NCI-H1930 (cell line): ENCODE results near the gene SASH1.

ENCODE experiments used
- DNase-seq, 2 experiments: peaks; one replicate each; lab custom pipeline; 2025; lab: John Stamatoyannopoulos, UW

The SASH1 gene

DNA sequence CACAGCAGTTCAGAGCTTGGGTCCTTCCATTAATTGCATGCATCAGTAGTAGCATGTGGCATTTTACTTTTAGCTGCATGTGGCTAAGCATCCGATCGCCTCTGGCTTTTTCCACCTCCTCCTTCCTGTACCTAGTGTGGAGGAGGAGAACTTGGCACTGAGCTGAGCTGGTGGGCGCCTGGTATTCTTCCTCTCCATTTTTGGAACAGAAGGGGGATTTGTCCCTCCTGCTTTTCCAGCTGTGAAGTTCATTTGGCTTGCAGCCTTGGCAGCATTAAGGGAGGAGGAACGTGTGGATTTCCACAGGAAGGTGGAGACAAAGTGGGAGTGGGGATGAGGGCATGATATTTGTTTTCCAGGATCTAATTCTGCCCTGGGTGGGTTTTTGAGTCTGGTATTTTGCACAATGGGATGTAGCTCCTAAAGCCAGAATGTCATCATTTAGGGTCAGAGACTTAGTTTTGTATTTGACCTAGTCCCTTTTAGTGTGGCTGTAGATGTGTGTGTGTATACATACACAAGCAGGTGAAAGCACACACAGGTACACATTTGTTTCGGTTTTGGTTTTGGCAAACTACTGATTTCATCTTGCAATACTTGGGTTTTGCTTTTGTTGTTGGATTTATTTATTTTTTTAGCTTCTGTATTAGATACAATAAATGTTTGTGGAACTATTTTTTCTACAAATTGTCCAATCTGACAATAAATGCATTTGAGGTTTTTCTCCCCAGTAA is 90.0 kb downstream of the SASH1 start:
- DNase-seq: no peak

DNA sequence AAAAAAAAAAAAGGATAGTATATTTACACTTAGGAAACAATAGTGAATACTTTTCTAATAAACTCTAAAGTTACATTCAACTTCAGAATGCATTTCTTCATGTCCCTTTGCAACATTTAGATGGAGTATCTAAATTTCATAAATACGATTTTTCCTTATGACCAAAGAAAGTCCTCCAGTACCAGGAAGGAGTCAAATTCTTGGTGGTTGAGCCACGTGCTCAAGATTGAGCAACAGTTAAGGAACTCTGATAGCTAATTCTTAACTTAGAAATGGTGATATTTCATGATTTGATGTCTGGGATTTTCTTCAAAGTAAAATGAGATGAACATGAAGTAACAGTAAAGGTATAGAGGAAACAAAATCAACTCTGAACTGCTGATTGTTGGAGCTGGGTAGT is 92.7 kb downstream of the SASH1 start:
- DNase-seq: no peak

DNA sequence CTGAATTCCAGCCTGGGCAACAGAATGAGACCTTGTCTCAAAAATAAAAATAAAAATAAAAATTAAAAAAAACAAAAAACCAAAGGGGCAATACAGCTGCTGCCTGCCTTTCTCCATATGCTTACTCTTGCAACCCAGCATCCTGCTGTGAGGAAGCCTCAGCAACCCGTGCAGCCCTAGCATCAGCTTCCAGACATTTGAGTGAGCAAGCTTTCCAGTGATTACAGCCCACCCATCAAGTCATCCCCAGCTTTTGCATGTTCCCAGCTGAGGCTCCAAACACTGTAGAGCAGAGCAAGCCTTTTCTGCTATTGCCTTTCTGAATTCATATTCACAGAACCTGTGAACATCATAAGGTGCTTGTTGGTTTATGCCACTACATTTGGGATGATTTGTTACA is 93.8 kb downstream of the SASH1 start:
- DNase-seq: no peak

DNA sequence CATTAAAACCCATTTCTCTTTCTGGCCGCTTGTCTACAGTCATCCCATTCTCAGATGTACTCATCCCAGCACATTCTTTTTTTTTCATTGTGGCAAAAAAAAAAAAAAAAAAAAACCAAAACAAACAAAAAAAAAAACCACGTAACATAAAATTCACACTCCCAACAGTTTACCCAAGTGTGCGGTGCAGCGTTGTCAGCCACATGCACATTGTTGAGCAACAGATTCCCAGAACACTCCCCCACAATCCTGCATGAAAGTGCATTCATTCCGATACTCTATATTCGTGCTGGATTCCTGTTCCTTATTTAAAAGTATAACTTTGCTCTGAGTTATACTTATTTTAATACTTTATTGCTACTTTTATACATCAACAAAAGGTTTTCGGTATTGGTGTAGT is 96.0 kb downstream of the SASH1 start:
- no peak for DNase-seq

DNA sequence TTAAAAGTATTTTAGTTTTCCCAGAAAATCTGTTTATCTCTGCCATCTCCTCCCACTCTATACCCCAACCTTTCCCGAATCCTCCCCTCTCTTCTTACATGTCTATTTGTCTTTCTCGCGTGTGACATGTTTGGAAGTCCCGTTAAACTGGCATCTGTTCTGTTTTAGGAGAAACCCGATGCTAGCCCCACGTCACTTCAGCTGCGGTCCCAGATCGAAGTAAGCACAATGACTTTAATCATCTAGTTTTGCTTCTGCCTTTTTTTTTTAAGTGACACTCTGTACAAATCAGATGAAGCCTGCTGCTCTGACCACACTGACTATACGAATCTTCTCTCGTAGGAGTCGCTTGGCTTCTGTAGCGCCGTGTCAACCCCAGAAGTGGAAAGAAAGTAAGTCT is 97.4 kb downstream of the SASH1 start:
- no peak for DNase-seq

DNA sequence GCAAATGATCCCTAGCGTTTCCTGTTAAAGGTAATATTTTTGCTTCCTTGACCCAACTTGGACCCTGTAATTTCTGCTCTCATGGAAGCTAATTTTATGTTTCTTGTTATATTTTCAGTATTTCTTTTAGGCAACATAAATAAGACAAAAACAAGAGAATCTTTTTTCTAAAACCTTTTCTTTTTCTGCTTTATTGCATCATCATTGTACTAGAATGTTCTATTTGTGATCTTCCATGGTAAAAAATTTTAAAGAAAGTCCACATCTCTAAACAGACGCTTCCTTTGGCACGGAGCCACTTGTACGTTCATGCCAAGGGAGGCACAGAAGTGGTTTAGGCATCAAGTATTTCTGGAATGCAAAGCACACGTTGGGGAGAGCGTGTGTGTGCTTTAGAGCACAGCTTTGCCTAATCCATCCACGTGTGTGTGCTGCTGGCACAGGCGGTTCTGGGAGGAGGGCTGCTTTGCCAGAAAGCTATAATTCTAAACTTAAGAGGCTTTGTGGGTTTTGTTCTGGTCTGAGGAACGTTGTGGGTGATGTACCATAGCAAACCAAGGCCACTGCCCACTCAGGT is 98.3 kb downstream of the SASH1 start:
- no peak for DNase-seq

DNA sequence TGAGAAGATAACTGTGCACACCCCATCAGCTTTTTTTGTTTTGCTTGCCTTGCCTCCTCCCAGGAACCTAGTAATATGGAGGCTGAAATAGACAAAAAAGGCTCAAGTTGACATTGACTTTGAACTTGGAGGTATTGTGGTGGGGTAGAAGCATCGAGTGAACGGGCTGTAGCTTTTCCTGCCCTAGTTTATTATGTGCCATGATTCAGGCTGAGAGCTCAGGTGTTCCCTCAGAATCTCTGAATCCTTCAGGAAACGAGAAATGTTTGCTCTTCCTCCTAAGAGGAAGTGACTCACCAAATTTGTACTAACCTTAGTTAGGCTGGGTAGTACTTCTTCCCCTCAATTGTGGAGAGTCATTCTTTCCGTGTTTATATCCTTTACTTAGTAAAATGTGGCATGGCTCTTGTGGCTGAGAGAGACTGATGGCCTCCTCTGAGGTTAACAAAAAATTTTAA is 98.8 kb downstream of the SASH1 start:
- no peak for DNase-seq

DNA sequence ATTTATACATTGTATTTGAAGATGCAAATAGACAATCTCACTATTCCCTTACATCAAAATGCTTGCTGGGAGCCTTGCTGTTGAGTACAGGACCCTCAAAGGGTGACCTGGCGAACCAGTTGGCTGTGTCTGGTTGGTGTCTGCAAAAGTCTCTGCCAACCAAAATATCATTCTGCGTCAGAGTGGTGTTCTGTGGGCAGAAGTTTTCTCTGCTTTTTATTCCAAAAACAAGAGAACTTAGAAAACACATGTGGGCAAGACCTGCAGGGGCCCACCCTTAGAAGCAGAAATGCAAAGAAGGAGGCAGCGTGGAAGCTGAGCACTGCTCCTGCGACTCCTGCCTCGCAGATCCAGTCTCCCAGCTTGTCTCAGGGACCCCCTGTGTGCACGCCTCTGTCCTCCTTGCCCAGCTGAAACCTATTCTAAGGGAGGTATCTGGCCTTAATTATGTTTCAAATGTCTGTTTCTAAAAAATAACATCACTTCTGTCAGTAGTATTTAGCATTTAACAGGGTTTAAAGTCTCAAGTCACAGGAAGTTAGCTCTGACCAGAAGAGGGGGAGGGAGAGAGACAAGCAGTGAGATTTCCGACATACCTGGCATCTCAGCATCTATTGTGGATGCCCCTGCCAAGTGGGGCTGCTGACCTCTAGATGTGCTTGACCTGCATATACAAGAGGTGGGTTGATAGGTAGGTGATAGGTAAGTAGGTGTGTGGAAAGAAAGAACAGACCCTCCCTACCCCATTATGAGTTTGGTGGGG is 101.3 kb downstream of the SASH1 start:
- no peak for DNase-seq

DNA sequence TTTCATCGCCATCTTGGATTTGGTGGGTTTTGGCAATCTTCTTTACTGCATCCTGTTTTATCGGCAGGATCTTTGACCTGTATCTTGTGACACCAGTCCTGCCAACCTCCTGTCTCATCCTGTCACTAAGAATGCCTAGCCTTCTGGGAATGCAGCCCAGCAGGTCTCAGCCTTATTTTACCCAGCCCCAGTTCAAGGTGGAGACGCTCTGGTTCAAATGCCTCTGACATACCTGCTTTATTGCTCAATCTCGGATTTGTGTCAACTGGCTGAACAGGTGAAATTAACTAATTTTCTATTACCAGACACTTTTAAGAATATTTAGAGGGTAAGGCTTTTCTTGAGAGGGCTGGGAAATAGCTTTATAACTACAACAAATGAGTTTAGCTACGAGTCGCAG is 102.5 kb downstream of the SASH1 start:
- no peak for DNase-seq

DNA sequence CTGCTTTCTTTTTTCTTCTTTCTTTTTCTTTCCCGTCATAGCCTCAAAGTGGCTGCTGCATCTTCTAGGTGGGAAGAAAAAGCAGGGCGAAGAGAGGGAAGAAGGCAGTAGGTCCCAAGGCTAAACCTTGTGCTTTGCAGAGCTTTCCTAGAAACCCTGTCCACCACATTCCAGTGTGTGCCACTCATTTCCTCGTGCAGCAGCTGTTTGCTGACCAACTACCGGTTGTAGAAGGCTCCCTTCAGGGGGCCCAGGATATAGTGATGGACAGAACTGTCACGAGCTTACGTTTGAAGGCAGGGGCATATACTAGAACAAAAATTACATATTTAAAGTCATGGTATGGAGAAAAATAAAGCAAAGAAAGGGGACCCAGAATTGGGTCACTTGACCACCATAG is 103.0 kb downstream of the SASH1 start:
- no peak for DNase-seq

DNA sequence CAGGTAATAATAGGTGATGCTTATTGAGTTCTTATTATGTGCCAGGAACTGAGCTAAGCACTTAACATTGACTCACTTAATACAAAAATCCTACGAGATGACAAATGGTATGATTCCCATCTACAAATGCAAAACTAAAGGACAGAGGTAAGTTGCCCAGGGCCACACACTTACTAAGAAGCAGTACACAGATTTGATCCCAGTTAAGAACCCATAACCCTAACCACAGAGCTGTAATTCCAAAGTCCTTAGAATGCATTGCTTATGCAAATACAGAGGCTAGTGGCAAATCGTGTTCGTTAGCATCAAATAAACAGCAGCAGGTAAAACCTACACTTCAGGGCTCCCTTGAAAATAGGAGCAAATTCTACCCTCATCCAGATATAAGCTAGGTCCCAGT is 104.0 kb downstream of the SASH1 start:
- no peak for DNase-seq

DNA sequence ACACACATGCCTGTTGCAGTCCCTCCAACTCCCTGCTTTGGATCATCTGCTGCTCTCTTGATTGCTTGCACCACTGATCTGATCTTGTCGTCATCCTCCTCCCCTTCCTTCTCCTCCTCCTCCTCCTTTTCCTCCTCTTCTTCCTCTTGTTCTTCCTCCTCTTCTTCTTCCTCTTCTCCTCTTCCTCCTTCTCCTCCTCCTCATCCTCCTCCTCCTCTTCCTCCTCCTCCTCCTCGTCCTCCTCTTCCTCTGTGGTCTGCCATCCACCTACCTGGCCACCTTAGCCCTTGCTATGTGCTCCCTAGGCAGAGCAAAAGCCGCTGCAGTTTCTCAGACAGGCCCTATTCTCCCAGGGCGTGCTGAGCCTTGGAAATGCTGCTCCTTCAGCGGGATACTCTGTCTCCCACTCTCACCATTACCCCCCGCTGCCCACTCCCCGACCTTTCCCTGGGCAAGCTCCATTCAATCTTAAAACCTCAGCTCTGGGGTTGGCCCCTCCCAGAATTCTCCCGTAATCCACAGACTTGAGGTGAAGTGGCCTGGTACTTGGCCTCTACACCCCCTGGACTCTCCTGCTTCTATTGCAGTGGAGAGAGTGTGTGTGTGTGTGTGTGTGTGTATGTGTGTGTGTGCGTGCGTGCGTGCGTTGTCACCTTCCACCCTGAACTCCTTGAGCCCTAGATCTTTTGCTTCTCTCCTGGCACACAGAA is 105.0 kb downstream of the SASH1 start:
- no peak for DNase-seq

DNA sequence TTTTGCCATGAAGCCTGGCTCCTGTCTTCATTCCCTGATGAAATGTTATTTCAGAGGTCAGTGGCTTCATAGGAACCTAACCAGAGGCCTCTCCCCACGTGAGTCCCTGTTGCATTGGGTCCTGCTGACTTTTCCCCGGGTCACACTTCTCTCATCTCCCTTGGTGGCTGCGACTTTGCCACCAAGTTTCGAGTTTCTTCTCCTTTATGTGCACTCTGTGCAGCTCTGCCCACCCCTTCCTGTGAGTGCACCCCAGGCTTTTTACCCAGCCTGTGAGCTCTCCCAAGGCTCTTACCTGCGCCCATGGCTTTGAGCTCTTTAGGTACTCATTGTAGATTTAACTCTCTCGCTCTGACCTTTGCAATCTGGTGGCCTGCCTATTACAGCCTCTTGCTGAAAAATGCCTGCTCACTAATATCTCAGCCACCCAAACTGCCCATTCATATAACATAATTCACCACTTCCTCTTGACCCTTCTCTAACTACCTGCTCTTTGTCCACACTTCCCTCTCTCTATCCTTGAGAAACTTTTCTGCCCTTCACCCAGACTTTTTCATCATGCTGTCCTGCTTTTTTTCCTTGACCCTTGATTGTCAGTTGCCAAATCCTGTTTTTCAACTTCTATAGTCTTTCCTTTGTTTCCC is 105.9 kb downstream of the SASH1 start:
- DNase-seq: no peak

DNA sequence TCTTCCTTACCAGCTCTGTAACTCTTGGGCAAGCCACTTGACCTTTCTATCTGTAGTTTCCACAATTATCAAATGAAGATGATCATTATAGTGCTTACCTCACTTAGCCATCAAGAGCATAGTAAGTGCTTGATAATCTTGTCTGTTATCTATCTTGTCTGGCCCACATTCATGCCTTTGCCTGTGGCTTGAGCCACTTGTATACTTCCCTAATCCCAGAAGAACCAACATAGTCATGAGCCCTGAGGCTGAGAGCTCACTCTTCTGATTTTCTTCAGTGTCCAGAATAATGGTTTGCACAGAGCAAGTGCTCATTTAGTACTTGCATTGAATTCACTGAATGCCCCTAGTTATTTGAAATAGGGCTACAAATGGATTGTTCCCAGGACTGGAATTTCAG is 108.2 kb downstream of the SASH1 start:
- DNase-seq: no peak

DNA sequence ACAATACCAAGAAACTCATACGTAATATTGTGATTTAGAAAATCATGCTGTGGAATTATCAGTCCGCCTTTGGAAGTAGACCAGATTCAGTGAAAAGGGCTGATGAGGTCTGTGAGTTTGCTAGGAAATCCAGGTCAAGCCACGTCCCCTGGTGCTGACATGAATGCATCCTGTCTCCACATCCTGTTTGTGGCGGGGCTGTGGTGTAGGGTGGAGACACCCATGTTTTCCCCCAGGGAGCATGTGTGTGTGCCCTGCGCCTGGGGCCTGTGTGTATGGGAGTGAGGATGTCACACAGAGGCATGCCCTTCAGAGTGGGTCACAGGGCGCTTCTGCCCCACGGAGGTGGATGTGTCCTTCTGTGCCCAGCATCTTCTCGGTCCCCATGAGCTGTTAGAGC is 109.1 kb downstream of the SASH1 start:
- no peak for DNase-seq

DNA sequence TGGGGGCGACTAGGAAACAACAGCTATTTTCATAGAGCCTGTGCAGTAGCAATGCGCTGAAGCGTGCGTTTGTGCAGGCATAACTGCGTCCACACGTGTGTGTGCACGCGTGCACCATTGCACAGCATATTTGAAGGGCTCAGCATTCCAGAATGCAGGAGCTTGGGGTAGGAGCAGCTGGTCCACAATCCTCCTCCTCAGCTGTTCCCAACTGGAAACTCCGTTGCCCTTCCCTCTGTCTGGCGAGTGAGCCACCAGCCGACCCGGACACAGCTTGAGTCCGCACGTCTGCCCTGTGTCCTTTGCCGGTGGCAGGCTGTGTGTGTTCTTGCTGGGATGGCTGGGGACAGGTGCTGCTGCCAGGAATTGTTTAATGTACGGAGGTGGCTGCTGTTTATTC is 110.2 kb downstream of the SASH1 start:
- no peak for DNase-seq

DNA sequence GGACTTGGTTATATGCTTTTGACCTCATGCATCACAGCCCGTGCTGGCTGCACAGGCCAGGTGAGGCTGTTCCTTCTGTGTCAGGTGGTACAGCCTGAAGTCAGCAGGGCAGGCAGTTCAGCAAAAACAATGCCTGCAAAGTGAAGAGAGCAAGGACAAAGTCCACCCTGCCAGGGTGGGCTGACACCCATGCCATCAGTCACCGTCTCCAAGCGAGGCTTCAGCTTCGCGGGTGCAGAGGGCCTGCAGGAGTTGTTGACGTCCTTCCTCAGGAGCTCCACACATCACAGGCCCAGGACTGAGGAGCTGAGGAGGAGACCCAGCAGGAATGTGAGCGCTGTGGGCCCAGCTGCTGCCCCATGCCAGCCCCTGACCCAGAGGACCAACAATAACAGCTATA is 111.3 kb downstream of the SASH1 start:
- no peak for DNase-seq

DNA sequence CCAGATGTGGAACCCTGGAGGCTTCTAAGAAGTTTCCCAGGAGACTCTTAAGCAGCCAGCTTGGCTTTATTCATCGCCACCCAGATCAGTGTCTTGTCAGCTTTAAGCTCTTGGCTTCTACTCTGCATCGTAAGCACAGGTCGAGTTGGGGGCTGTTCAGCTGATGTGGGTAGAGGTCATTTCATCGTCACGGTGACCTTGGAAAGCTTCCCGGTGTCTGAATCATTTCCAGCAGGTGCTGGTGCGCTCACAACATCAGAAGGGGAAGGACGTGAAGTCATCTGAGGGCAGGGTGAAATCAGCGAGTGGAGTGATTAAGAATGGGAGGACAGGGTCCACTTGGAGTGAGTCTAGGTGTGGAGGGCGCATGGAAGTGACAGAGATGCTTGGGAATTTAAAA is 112.6 kb downstream of the SASH1 start:
- no peak for DNase-seq

DNA sequence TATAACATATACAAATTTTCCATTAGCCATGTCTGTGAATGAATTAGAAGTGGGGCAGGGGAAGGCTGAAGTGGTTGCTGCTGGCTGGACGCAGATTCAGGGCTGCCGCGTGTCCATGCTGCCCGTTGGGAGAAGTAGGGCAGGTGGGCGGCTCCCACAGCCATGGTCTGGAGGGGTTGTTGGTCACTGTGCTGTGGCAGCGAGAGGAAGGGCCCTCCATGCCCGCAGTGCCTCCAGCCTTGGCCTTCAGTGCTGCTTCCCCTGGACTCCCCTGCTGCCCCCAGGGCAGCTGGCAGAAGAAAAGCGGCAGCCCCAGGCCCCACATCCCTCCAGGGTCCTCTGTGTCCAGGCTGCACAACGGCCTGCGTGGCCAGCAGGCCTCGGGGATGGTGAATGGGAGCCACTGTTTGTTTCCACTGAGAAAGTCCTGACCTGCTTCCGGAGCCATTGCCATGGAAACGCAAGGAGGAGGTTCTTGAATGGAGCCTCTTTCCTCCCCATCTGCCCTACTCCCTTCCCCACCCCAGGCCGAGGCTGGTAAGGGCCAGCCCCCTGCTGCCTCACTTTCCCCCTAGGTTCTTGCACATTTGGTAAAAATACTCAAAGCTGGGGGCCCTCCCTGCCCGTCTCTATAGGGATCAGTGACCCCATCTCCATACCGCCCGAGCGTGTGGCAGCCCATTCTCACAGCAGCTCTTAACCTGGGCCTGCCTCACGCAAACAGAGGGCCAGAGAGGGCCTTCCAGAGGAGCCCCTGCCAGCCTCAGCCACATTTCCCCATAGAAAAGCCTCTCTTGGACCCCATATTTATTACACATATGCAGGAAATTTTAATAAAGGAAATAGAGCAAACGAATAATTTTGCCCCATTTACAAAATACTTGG is 113.3 kb downstream of the SASH1 start:
- DNase-seq: no peak

DNA sequence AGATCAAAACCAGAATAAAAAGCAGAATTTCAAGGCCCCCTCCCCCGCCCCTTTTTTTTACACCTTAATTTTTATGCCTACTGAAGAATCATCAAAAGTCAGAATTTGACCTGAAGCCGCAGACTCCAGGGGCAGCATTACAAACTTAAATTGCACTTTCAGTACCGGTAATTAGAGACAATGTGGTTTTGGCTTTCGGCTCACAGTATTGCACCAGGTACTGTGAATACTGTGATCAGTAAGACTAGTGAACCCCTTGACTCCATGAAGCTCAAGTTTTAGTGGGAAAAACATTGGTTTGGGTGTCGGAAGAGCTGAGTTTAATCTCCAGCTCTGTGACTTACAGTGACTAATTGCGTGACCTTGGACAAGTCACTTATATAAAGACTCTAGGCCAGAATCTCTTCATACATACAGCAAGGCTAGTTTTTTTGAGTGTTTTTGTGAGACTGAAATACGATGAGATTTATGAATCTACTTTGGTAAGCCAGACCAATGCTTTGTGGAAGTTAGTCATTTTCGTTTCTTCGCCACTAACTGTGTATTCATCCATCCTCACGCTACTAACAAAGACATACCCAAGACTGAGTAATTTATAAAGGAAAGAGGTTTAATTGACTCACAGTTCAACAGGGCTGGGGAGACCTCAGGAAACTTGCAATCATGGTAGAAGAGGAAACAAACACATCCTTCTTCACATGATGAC is 114.7 kb downstream of the SASH1 start:
- DNase-seq: no peak

DNA sequence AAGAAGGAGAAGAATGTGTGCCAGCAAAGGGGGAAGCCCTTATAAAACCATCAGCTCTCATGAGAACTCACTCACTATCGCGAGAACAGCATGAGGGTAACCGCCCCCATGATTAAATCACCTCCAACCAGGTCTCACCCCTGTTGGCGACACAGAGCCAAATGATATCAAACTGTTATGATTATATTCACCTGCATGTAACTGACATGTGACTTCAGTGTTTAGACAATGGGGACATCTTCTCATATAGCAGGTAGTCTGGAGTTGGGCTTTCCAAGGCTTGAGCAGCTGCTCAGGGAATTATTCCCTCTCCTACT is 115.2 kb downstream of the SASH1 start:
- no peak for DNase-seq
